H1 (cell line): ENCODE results near the gene MEGF9. TPM values are rescaled to one million over a fixed set of nuclear protein-coding genes. Genes with fewer than 3 reads are reported as not detected.

ENCODE experiments used
- CTCF ChIA-PET: fragments of 300-600 bp; sonication (Branson Sonifier 250); formaldehyde crosslinking; loops from one replicate; lab custom pipeline; 2021; ENCODE audit not compliant: partially characterized antibody; lab: Charles Lee
- POLR2A ChIA-PET: fragments of 300-600 bp; sonication (Branson Sonifier 250); formaldehyde crosslinking; loops from one replicate; lab custom pipeline; 2021; ENCODE audit warnings: inconsistent platforms; ENCODE audit not compliant: partially characterized antibody; lab: Charles Lee
- DNase-seq, 2 experiments: peaks; one replicate each; pipeline versions ENCODE4 v3.0.0 to v3.0.0-alpha.2; 2010 to 2022; ENCODE audit warnings: low spot score in 2 of 2, low read depth in 1 of 2, mixed read lengths in 1 of 2
- FAIRE-seq: peaks from 2 replicates; lab custom pipeline; 2011; peaks lifted over from hg19 to GRCh38; lab: Jason Lieb, UNC
- H2AFZ ChIP-seq: 2 replicates; pipeline ENCODE4 v1.8.1; 2012; ENCODE audit warnings: low read length, inconsistent platforms
- H2AK5ac ChIP-seq: 2 replicates; pipeline ENCODE4 v1.6.1; 2013; ENCODE audit warnings: low read depth, low read length
- H2BK120ac ChIP-seq: replicated peaks from 2 replicates; pipeline ENCODE3; 2013; ENCODE audit warnings: low read depth, low read length, inconsistent platforms
- H2BK12ac ChIP-seq: 2 replicates; pipeline ENCODE4 v1.6.1; 2013; ENCODE audit warnings: low read depth, low read length
- H2BK15ac ChIP-seq: 2 replicates; pipeline ENCODE4 v1.6.1; 2013; ENCODE audit warnings: low read length
- H2BK20ac ChIP-seq: 2 replicates; pipeline ENCODE4 v1.6.1; 2013; ENCODE audit warnings: low read length
- H2BK5ac ChIP-seq: 2 replicates; pipeline ENCODE4 v1.6.1; 2013; ENCODE audit warnings: low read depth, low read length
- H3K14ac ChIP-seq: 2 replicates; pipeline ENCODE4 v1.6.1; 2013; ENCODE audit warnings: inconsistent platforms; ENCODE audit not compliant: insufficient read length
- H3K18ac ChIP-seq: 2 replicates; pipeline ENCODE4 v1.6.1; 2013; ENCODE audit warnings: low read length; ENCODE audit errors: extremely low read depth
- H3K23ac ChIP-seq: 2 replicates; pipeline ENCODE4 v1.6.1; 2013; ENCODE audit warnings: inconsistent platforms; ENCODE audit not compliant: insufficient read length
- H3K23me2 ChIP-seq: 2 replicates; pipeline ENCODE4 v1.6.1; 2013; ENCODE audit warnings: low read depth, low read length
- H3K27ac ChIP-seq: 2 replicates; pipeline ENCODE4 v1.6.1; 2011; ENCODE audit warnings: low read depth, low read length, inconsistent platforms
- H3K27me3 ChIP-seq, 4 experiments: replicated peaks in 1 of 4; 1 replicate in 1 of 4; 2 replicates in 3 of 4; pipeline versions ENCODE4 v1.6.1 to v1.8.1; 2011 to 2013; ENCODE audit warnings: low read length in 3 of 4, mild to moderate bottlenecking in 3 of 4, inconsistent platforms in 2 of 4, mixed read lengths in 2 of 4, moderate library complexity in 1 of 4; ENCODE audit not compliant: control insufficient read depth in 3 of 4, insufficient read depth in 3 of 4; ENCODE audit errors: extremely low read depth in 1 of 4
- H3K36me3 ChIP-seq, 4 experiments: 2 replicates each; pipeline versions ENCODE4 v1.6.1 to v1.8.1; 2011 to 2013; ENCODE audit warnings: mild to moderate bottlenecking in 4 of 4, low read length in 3 of 4, moderate library complexity in 2 of 4, control low read depth in 1 of 4, inconsistent platforms in 1 of 4; ENCODE audit not compliant: insufficient read depth in 4 of 4, control insufficient read depth in 2 of 4
- H3K4ac ChIP-seq: replicated peaks from 2 replicates; pipeline ENCODE3; 2013; ENCODE audit warnings: low read length, low read depth, mixed read lengths, inconsistent platforms; ENCODE audit not compliant: insufficient read length
- H3K4me1 ChIP-seq, 4 experiments: replicated peaks in 1 of 4; 1 replicate in 1 of 4; 2 replicates in 3 of 4; pipeline versions ENCODE4 v1.6.1 to v1.8.1; 2011 to 2013; ENCODE audit warnings: low read length in 3 of 4, inconsistent platforms in 2 of 4, mixed read lengths in 1 of 4; ENCODE audit not compliant: insufficient read depth in 4 of 4, control insufficient read depth in 3 of 4
- H3K4me2 ChIP-seq, 2 experiments: 2 replicates each; pipeline versions ENCODE4 v1.6.1 to v1.8.1; 2011 to 2013; ENCODE audit warnings: low read depth in 2 of 2, low read length in 2 of 2, control low read depth in 1 of 2, inconsistent platforms in 1 of 2, mild to moderate bottlenecking in 1 of 2; ENCODE audit not compliant: insufficient read depth in 1 of 2
- H3K4me3 ChIP-seq, 4 experiments: fragments of 200-600, 300-600 bp in 1 of 4; sonication (generic), shearing (Covaris generic), sonication (Bioruptor Twin) in 1 of 4; 2 replicates each; pipeline versions ENCODE4 v1.5.1 to v1.8.1; 2011 to 2016; ENCODE audit warnings: low read length in 4 of 4, low read depth in 3 of 4, control low read depth in 2 of 4, inconsistent platforms in 2 of 4, mild to moderate bottlenecking in 2 of 4, mixed read lengths in 1 of 4, moderate library complexity in 1 of 4; ENCODE audit not compliant: insufficient read depth in 2 of 4; ENCODE audit errors: extremely low read depth in 1 of 4
- H3K56ac ChIP-seq: replicated peaks from 2 replicates; pipeline ENCODE3; 2013; ENCODE audit warnings: low read depth, mild to moderate bottlenecking, mixed read lengths, low read length, inconsistent platforms; ENCODE audit not compliant: insufficient read length
- H3K79me1 ChIP-seq: 2 replicates; pipeline ENCODE4 v1.6.1; 2013; ENCODE audit warnings: low read depth, low read length, control low read depth
- H3K79me2 ChIP-seq, 2 experiments: 2 replicates each; pipeline versions ENCODE4 v1.6.1 to v1.8.1; 2012 to 2013; ENCODE audit warnings: low read length in 2 of 2, mild to moderate bottlenecking in 2 of 2, inconsistent platforms in 1 of 2; ENCODE audit not compliant: insufficient read depth in 2 of 2, control insufficient read depth in 1 of 2
- H3K9ac ChIP-seq, 4 experiments: replicated peaks in 1 of 4; 1 replicate in 1 of 4; 2 replicates in 3 of 4; pipeline versions ENCODE4 v1.6.1 to v1.8.1; 2011 to 2013; ENCODE audit warnings: low read depth in 3 of 4, low read length in 3 of 4, control low read depth in 2 of 4, mild to moderate bottlenecking in 2 of 4, moderate library complexity in 2 of 4, inconsistent platforms in 1 of 4; ENCODE audit errors: extremely low read depth in 1 of 4
- H3K9me3 ChIP-seq, 2 experiments: 2 replicates each; pipeline versions ENCODE4 v1.6.1 to v1.8.1; 2012 to 2013; ENCODE audit warnings: mild to moderate bottlenecking in 2 of 2, moderate library complexity in 2 of 2, control low read depth in 1 of 2, inconsistent platforms in 1 of 2, low read depth in 1 of 2, low read length in 1 of 2, mixed read lengths in 1 of 2; ENCODE audit not compliant: insufficient read depth in 2 of 2
- H4K20me1 ChIP-seq, 2 experiments: replicated peaks in 1 of 2; 2 replicates each; pipeline versions ENCODE3 to v1.8.1; 2011 to 2013; ENCODE audit warnings: inconsistent platforms in 2 of 2, low read length in 2 of 2, mild to moderate bottlenecking in 1 of 2; ENCODE audit not compliant: insufficient read depth in 2 of 2, control insufficient read depth in 1 of 2
- H4K5ac ChIP-seq: 2 replicates; pipeline ENCODE4 v1.6.1; 2013; ENCODE audit warnings: low read length, low read depth, mixed read lengths, inconsistent platforms; ENCODE audit not compliant: insufficient read length
- H4K8ac ChIP-seq: 2 replicates; pipeline ENCODE4 v1.8.0; 2013; ENCODE audit warnings: mild to moderate bottlenecking, moderate library complexity, low read length, inconsistent platforms; ENCODE audit not compliant: insufficient read depth; ENCODE audit errors: extremely low read depth
- H4K91ac ChIP-seq: replicated peaks from 2 replicates; pipeline ENCODE3; 2013; ENCODE audit warnings: low read length, mixed read lengths, inconsistent platforms; ENCODE audit not compliant: insufficient read length
- ASH2L ChIP-seq: fragments of 200-600, 300-600 bp; sonication (generic); IDR thresholded peaks from one replicate; pipeline ENCODE4 v1.7.1; 2017; ENCODE audit warnings: low read length
- CBX5 ChIP-seq: fragments of 300-800, 300-1000 bp; sonication (generic); IDR thresholded peaks from 2 replicates; pipeline ENCODE4 v1.7.1; 2016; ENCODE audit warnings: antibody characterized with exemption, low read length, low read depth
- CEBPB ChIP-seq: IDR thresholded peaks from 2 replicates; pipeline ENCODE4 v1.6.1; 2012; ENCODE audit warnings: low read depth, low read length
- CHD2 ChIP-seq: IDR thresholded peaks from 2 replicates; pipeline ENCODE4 v1.6.1; 2012; ENCODE audit warnings: low read length, improper control_type of control experiment
- HDAC6 ChIP-seq: IDR thresholded peaks from one replicate; pipeline ENCODE4 v1.7.1; 2012; ENCODE audit warnings: low read depth, mild to moderate bottlenecking, inconsistent platforms, low read length, moderate library complexity
- JUN ChIP-seq: IDR thresholded peaks from 2 replicates; pipeline ENCODE4 v1.6.1; 2011; ENCODE audit warnings: low read depth, mild to moderate bottlenecking, improper control_type of control experiment, low read length
- JUND ChIP-seq: IDR thresholded peaks from 2 replicates; pipeline ENCODE4 v1.6.1; 2011; ENCODE audit warnings: mild to moderate bottlenecking, improper control_type of control experiment, low read length
- KDM1A ChIP-seq: fragments of 200-600, 300-600 bp; sonication (generic); IDR thresholded peaks from 2 replicates; pipeline ENCODE4 v1.7.1; 2016; ENCODE audit warnings: mild to moderate bottlenecking, low read length, borderline replicate concordance
- POU5F1 ChIP-seq: IDR thresholded peaks from 2 replicates; pipeline ENCODE4 v1.6.1; 2011; ENCODE audit warnings: low read depth, mild to moderate bottlenecking, low read length, moderate library complexity
- RAD21 ChIP-seq, 2 experiments: IDR thresholded peaks in 1 of 2; conservative IDR thresholded peaks in 1 of 2; 2 replicates each; pipeline ENCODE4 v1.6.1; 2011; ENCODE audit warnings: low read depth in 2 of 2, low read length in 2 of 2, improper control_type of control experiment in 1 of 2, inconsistent platforms in 1 of 2, mild to moderate bottlenecking in 1 of 2, moderate library complexity in 1 of 2
- SAP30 ChIP-seq: fragments of 300-600 bp; sonication (generic); IDR thresholded peaks from 2 replicates; pipeline ENCODE4 v1.7.1; 2012; ENCODE audit warnings: low read length, moderate library complexity, mild to moderate bottlenecking, inconsistent platforms; ENCODE audit not compliant: insufficient read depth, insufficient replicate concordance
- SIX5 ChIP-seq: IDR thresholded peaks from 2 replicates; pipeline ENCODE4 v1.6.1; 2011; ENCODE audit warnings: mild to moderate bottlenecking, low read depth, low read length
- SUZ12 ChIP-seq: fragments of 200-600 bp; sonication (generic); IDR thresholded peaks from 2 replicates; pipeline ENCODE4 v1.6.1; 2012; ENCODE audit warnings: mild to moderate bottlenecking, inconsistent platforms, low read length, moderate library complexity, mixed read lengths
- YY1 ChIP-seq: IDR thresholded peaks from 2 replicates; pipeline ENCODE4 v1.6.1; 2011; ENCODE audit warnings: low read depth, mild to moderate bottlenecking, low read length
- WGBS, 2 experiments: shearing (Covaris generic) in 1 of 2; methylation state at CpG; one replicate each; pipeline versions ENCODE4 v1.1.6 to v1.1.7; 2013 to 2015; ENCODE audit warnings: low lambda C conversion rate in 2 of 2, mixed read lengths in 2 of 2, inconsistent platforms in 1 of 2, low coverage in 1 of 2, missing lambda C conversion rate in 1 of 2; ENCODE audit not compliant: insufficient replicate concordance in 2 of 2, insufficient coverage in 1 of 2, insufficient read length in 1 of 2; ENCODE audit errors: extremely low coverage in 1 of 2, missing lambda C conversion rate in 1 of 2; 5-methylcytosine and 5-hydroxymethylcytosine counted together
- polyA plus RNA-seq, 7 experiments: library from polyadenylated mRNA; depleted of rRNA in 3 of 7; stranded (reverse) in 5 of 7; unstranded in 2 of 7; fragments of >200 nt in 5 of 7; fragments of 200-250 nt in 2 of 7; gene quantifications; 1 replicate in 5 of 7; 2 replicates in 1 of 7; 4 replicates in 1 of 7; pipeline versions ENCODE4 v1.2.1 to v1.2.3, GENCODE V29; 2011 to 2013; ENCODE audit warnings: missing spikeins in 2 of 7, mixed read lengths in 2 of 7
- total RNA-seq: library from RNA; stranded (reverse); fragmentation: NEBNext Ultra II Directional; extraction: Animal tissue kit (Norgen Biotek cat#: 25700); gene quantifications from 2 replicates; pipeline ENCODE4 v1.2.1, GENCODE V29; 2021

Gene MEGF9
- total and polyA plus RNA-seq, 2 of the 8 experiments (the other 6 are each of a cell fraction or from before 2014, with no cell fraction given) = 0.45 to 1.8 TPM

GRCh38 chr9:120572472-120572871, 141.8 kb downstream of the MEGF9 start:
- H4K91ac ChIP-seq = no peak overlapping the region
- no peak overlapping the region for H3K23ac ChIP-seq
- POLR2A ChIA-PET = interaction anchor here (2.0 kb wide), 1 partner anchor 10 kb away, joined by 5 read pairs; no protein-coding TSS in a partner anchor
- no peak overlapping the region for H3K27ac ChIP-seq
- peaks cover 19 to 47% (median 36%) of the 10 kb centered on the region in 4 experiments; a peak in 7 of 8 replicates for H3K36me3 ChIP-seq
- FAIRE-seq (no peak), DNase-seq (no peak)
- H2AK5ac ChIP-seq = no peak overlapping the region
- no peak overlapping the region for H3K56ac ChIP-seq
- H3K4me3 ChIP-seq = no peak overlapping the region
- 90% methylated on average over 1 of the region's 1 CpG; no CpG with 5 or more reads in 1 of the 2 experiments for WGBS, 2 experiments
- peaks cover 13% of the 10 kb centered on the region for H3K79me1 ChIP-seq
- H4K5ac ChIP-seq = no peak overlapping the region
- H2BK5ac ChIP-seq = no peak overlapping the region
- H2AFZ ChIP-seq = no peak overlapping the region
- no peak overlapping the region for H3K14ac ChIP-seq
- H3K4me2 ChIP-seq = no peak overlapping the region
- H2BK12ac ChIP-seq = no peak overlapping the region
- H3K18ac ChIP-seq = no peak overlapping the region
- CTCF ChIA-PET = interaction anchor here (0.9 to 1.1 kb wide), 2 partner anchors 38 to 41 kb away, joined by 3 to 4 read pairs; no protein-coding TSS in a partner anchor
- H3K79me2 ChIP-seq = peaks cover 1 to 50% of the 10 kb centered on the region in 2 experiments; a peak in 3 of 4 replicates
- H3K27me3 ChIP-seq = no peaks in the 10 kb centered on the region
- H3K9me3 ChIP-seq = no peaks in the 10 kb centered on the region
- H3K4ac ChIP-seq = no peak overlapping the region
- H2BK120ac ChIP-seq = no peak overlapping the region
- H3K9ac ChIP-seq = no peak overlapping the region
- H2BK20ac ChIP-seq = no peak overlapping the region
- no peak overlapping the region for H2BK15ac ChIP-seq
- no peaks in the 10 kb centered on the region for H3K4me1 ChIP-seq
- peaks cover 3 to 11% of the 10 kb centered on the region in 2 experiments for H4K20me1 ChIP-seq
- H4K8ac ChIP-seq = no peak overlapping the region
- H3K23me2 ChIP-seq = no peaks in the 10 kb centered on the region
- TF ChIP-seq SIX5 = no peak
- no peak for TF ChIP-seq JUN
- no peak for TF ChIP-seq YY1
- no peak for TF ChIP-seq SUZ12
- no peak for TF ChIP-seq CBX5
- no peak for TF ChIP-seq JUND
- no peak for TF ChIP-seq CEBPB
- TF ChIP-seq RAD21 (IDR thresholded peaks at IDR 0.05 in 1 of 2, conservative IDR thresholded peaks at IDR 0.05 in 1 of 2; ENCODE audit: low read depth in 2 of 2, low read length in 2 of 2) = no peak
- no peak for TF ChIP-seq POU5F1
- TF ChIP-seq SAP30 = no peak
- no peak for TF ChIP-seq CHD2
- TF ChIP-seq KDM1A = no peak
- TF ChIP-seq HDAC6 = no peak
- TF ChIP-seq ASH2L = no peak
